Thymus (tissue), 11 donors: ENCODE measurements around the gene NPDC1. TPM values are rescaled to one million over a fixed set of nuclear protein-coding genes. Genes with fewer than 3 reads are reported as not detected.

ENCODE experiments used
- DNase-seq, 9 donors: peaks; one replicate each; pipeline ENCODE4 v3.0.0-alpha.2; 2013; ENCODE audit warnings: low spot score in 9 of 9, low read depth in 6 of 9, missing footprints in 1 of 9
- H3K27ac ChIP-seq, 2 donors: one replicate each; pipeline ENCODE4 v1.5.1; 2013; ENCODE audit warnings: control low read depth in 1 of 2, low read depth in 1 of 2, low read length in 1 of 2, mild to moderate bottlenecking in 1 of 2, moderate library complexity in 1 of 2
- H3K27me3 ChIP-seq, 2 donors: one replicate each; pipeline ENCODE4 v1.5.1; 2013; ENCODE audit warnings: low read length in 1 of 2; ENCODE audit not compliant: control insufficient read depth in 2 of 2, insufficient read depth in 1 of 2
- H3K36me3 ChIP-seq, 2 donors: one replicate each; pipeline ENCODE4 v1.5.1; 2013; ENCODE audit warnings: low read length in 1 of 2, mild to moderate bottlenecking in 1 of 2, moderate library complexity in 1 of 2; ENCODE audit not compliant: control insufficient read depth in 2 of 2, insufficient read depth in 2 of 2
- H3K4me1 ChIP-seq, 2 donors: one replicate each; pipeline ENCODE4 v1.5.1; 2013; ENCODE audit warnings: low read length in 2 of 2; ENCODE audit not compliant: control insufficient read depth in 2 of 2, insufficient read depth in 2 of 2
- H3K4me3 ChIP-seq, 2 donors: one replicate each; pipeline ENCODE4 v1.5.1; 2013; ENCODE audit warnings: low read length in 2 of 2, control low read depth in 1 of 2, mild to moderate bottlenecking in 1 of 2
- H3K9me3 ChIP-seq, 2 donors: one replicate each; pipeline ENCODE4 v1.5.1; 2013; ENCODE audit warnings: low read length in 1 of 2, mild to moderate bottlenecking in 1 of 2; ENCODE audit not compliant: control insufficient read depth in 2 of 2, insufficient read depth in 1 of 2
- WGBS: extraction: QIAGEN DNeasy Blood & Tissue Kit; methylation state at CpG from one replicate; pipeline ENCODE4 v1.1.7; 2013; 5-methylcytosine and 5-hydroxymethylcytosine counted together
- polyA plus RNA-seq: library from polyadenylated mRNA; stranded (reverse); fragments of 200-250 nt; gene quantifications from one replicate; pipeline ENCODE4 v1.2.3, GENCODE V29; 2013
- total RNA-seq: library from RNA; stranded (reverse); fragments of 120-200 nt; gene quantifications from one replicate; pipeline ENCODE4 v1.2.4, GENCODE V29; 2013
- donor health status: healthy.

The NPDC1 gene
- total and polyA plus RNA-seq, 2 donors: 4.8 to 71.1 TPM

GRCh38 chr9:136990242-136990911, 55.6 kb downstream of the NPDC1 start:
- peaks cover 9 to 25% of the 10 kb centered on the region in 2 donors for H3K4me1 ChIP-seq
- WGBS: 94% methylated on average over 10 of the region's 10 CpGs
- H3K4me3 ChIP-seq: no peak overlapping the region
- no peak overlapping the region for H3K27ac ChIP-seq
- H3K36me3 ChIP-seq: peaks cover 8 to 16% of the 10 kb centered on the region in 2 donors
- no peak for DNase-seq
- H3K27me3 ChIP-seq: peaks cover 27 to 75% of the 10 kb centered on the region in 2 donors
- H3K9me3 ChIP-seq: peaks cover 2 to 9% of the 10 kb centered on the region in 2 donors

Other genes with a start within 250 kb of the NPDC1 start
Only the 30 nearest of the 37 such genes appear.
- gene MAMDC4, start 193.8 kb downstream of the NPDC1 start, total RNA-seq: 1.3 TPM
- 14.0 TPM for gene MAMDC4, start 193.8 kb downstream of the NPDC1 start, polyA plus RNA-seq
- 410 TPM for gene EDF1, start 179.9 kb downstream of the NPDC1 start, total RNA-seq
- gene EDF1, start 179.9 kb downstream of the NPDC1 start, polyA plus RNA-seq: 407 TPM
- gene TRAF2, start 159.7 kb downstream of the NPDC1 start, total RNA-seq: 12.8 TPM
- 18.8 TPM for gene TRAF2, start 159.7 kb downstream of the NPDC1 start, polyA plus RNA-seq
- gene FBXW5, start 101.4 kb downstream of the NPDC1 start, total RNA-seq: 101 TPM
- 162 TPM for gene FBXW5, start 101.4 kb downstream of the NPDC1 start, polyA plus RNA-seq
- 2.2 TPM for gene C8G, start 100.9 kb downstream of the NPDC1 start, total RNA-seq
- 6.5 TPM for gene C8G, start 100.9 kb downstream of the NPDC1 start, polyA plus RNA-seq
- 4.2 TPM for gene LCN12, start 93.9 kb downstream of the NPDC1 start, total RNA-seq
- gene LCN12, start 93.9 kb downstream of the NPDC1 start, polyA plus RNA-seq: 14.4 TPM
- gene PTGDS, start 68.7 kb downstream of the NPDC1 start, total RNA-seq: 5.0 TPM
- 137 TPM for gene PTGDS, start 68.7 kb downstream of the NPDC1 start, polyA plus RNA-seq
- 0.19 TPM for gene LCNL1, start 63.2 kb downstream of the NPDC1 start, total RNA-seq
- 5.0 TPM for gene LCNL1, start 63.2 kb downstream of the NPDC1 start, polyA plus RNA-seq
- 68.9 TPM for gene PAXX, start 53.8 kb downstream of the NPDC1 start, total RNA-seq
- gene PAXX, start 53.8 kb downstream of the NPDC1 start, polyA plus RNA-seq: 431 TPM
- 13.6 TPM for gene CLIC3, start 49.6 kb downstream of the NPDC1 start, total RNA-seq
- gene CLIC3, start 49.6 kb downstream of the NPDC1 start, polyA plus RNA-seq: 44.6 TPM
- 4.2 TPM for gene ABCA2, start 17.9 kb downstream of the NPDC1 start, total RNA-seq
- 37.3 TPM for gene ABCA2, start 17.9 kb downstream of the NPDC1 start, polyA plus RNA-seq
- 0.99 TPM for gene FUT7, start 14.1 kb downstream of the NPDC1 start, total RNA-seq
- gene FUT7, start 14.1 kb downstream of the NPDC1 start, polyA plus RNA-seq: 4.6 TPM
- gene ENTPD2, start 7.9 kb upstream of the NPDC1 start, total RNA-seq: 0.09 TPM
- gene ENTPD2, start 7.9 kb upstream of the NPDC1 start, polyA plus RNA-seq: 0.27 TPM
- gene SAPCD2, start 24.4 kb upstream of the NPDC1 start, total RNA-seq: 6.3 TPM
- gene SAPCD2, start 24.4 kb upstream of the NPDC1 start, polyA plus RNA-seq: 0.87 TPM
- gene UAP1L1, start 31.3 kb upstream of the NPDC1 start, total RNA-seq: 1.9 TPM
- gene UAP1L1, start 31.3 kb upstream of the NPDC1 start, polyA plus RNA-seq: 9.4 TPM
- gene MAN1B1, start 40.8 kb upstream of the NPDC1 start, total RNA-seq: 26.8 TPM
- gene MAN1B1, start 40.8 kb upstream of the NPDC1 start, polyA plus RNA-seq: 107 TPM
- 112 TPM for gene DPP7, start 68.6 kb upstream of the NPDC1 start, total RNA-seq
- 476 TPM for gene DPP7, start 68.6 kb upstream of the NPDC1 start, polyA plus RNA-seq
- 0.19 TPM for gene GRIN1, start 93.0 kb upstream of the NPDC1 start, total RNA-seq
- 0.18 TPM for gene GRIN1, start 93.0 kb upstream of the NPDC1 start, polyA plus RNA-seq
- 0.28 TPM for gene LRRC26, start 123.9 kb upstream of the NPDC1 start, total RNA-seq
- gene LRRC26, start 123.9 kb upstream of the NPDC1 start, polyA plus RNA-seq: 0.05 TPM
- gene TMEM210, start 125.9 kb upstream of the NPDC1 start, total RNA-seq: not detected
- gene TMEM210, start 125.9 kb upstream of the NPDC1 start, polyA plus RNA-seq: 0.07 TPM
- gene ANAPC2, start 142.4 kb upstream of the NPDC1 start, total RNA-seq: 19.1 TPM
- gene ANAPC2, start 142.4 kb upstream of the NPDC1 start, polyA plus RNA-seq: 69.4 TPM
- gene SSNA1, start 142.5 kb upstream of the NPDC1 start, total RNA-seq: 85.2 TPM
- gene SSNA1, start 142.5 kb upstream of the NPDC1 start, polyA plus RNA-seq: 74.9 TPM
- 2.7 TPM for gene TPRN, start 154.6 kb upstream of the NPDC1 start, total RNA-seq
- gene TPRN, start 154.6 kb upstream of the NPDC1 start, polyA plus RNA-seq: 6.2 TPM
- gene TMEM203, start 159.5 kb upstream of the NPDC1 start, total RNA-seq: 20.6 TPM
- gene TMEM203, start 159.5 kb upstream of the NPDC1 start, polyA plus RNA-seq: 47.2 TPM
- 4.7 TPM for gene NDOR1, start 159.5 kb upstream of the NPDC1 start, total RNA-seq
- 20.4 TPM for gene NDOR1, start 159.5 kb upstream of the NPDC1 start, polyA plus RNA-seq
- gene RNF208, start 176.1 kb upstream of the NPDC1 start, total RNA-seq: 0.09 TPM
- 5.3 TPM for gene RNF208, start 176.1 kb upstream of the NPDC1 start, polyA plus RNA-seq
- 0.57 TPM for gene CYSRT1, start 179.0 kb upstream of the NPDC1 start, total RNA-seq
- 2.8 TPM for gene CYSRT1, start 179.0 kb upstream of the NPDC1 start, polyA plus RNA-seq
- 0.05 TPM for gene RNF224, start 181.3 kb upstream of the NPDC1 start, total RNA-seq
- 0.16 TPM for gene RNF224, start 181.3 kb upstream of the NPDC1 start, polyA plus RNA-seq
- not detected for gene SLC34A3, start 184.7 kb upstream of the NPDC1 start, total RNA-seq
- gene SLC34A3, start 184.7 kb upstream of the NPDC1 start, polyA plus RNA-seq: 0.14 TPM
- gene TUBB4B, start 195.1 kb upstream of the NPDC1 start, total RNA-seq: 166 TPM
- gene TUBB4B, start 195.1 kb upstream of the NPDC1 start, polyA plus RNA-seq: 104 TPM